Vagina (tissue), 2 donors: ENCODE measurements around the gene PDE11A. TPM values are rescaled to one million over a fixed set of nuclear protein-coding genes. Genes with fewer than 3 reads are reported as not detected.

ENCODE experiments used
- DNase-seq, 2 donors: peaks; one replicate each; pipeline ENCODE4 v3.0.0-alpha.2; 2017; ENCODE audit errors: extremely low spot score in 2 of 2
- H3K27ac ChIP-seq: fragments of 200-600 bp; sonication (generic); one replicate; pipeline ENCODE4 v1.5.1; 2019
- H3K27me3 ChIP-seq: fragments of 200-600 bp; sonication (generic); one replicate; pipeline ENCODE4 v1.5.1; 2019
- H3K36me3 ChIP-seq, 2 donors: fragments of 200-600 bp; sonication (generic); one replicate each; pipeline ENCODE4 v1.5.1; 2017 to 2019
- H3K4me1 ChIP-seq: fragments of 200-600 bp; sonication (generic); one replicate; pipeline ENCODE4 v1.5.1; 2019
- H3K4me3 ChIP-seq, 2 donors: fragments of 200-600 bp; sonication (generic); 1 replicate in 1 of 2; 2 replicates in 1 of 2; pipeline ENCODE4 v1.5.1; 2016 to 2019
- H3K9me3 ChIP-seq: fragments of 200-600 bp; sonication (generic); one replicate; pipeline ENCODE4 v1.5.1; 2019
- CTCF ChIP-seq, 3 experiments: fragments of 450-650 bp in 2 of 3; fragments of 200-600 bp in 1 of 3; sonication (generic) in 1 of 3; IDR thresholded peaks; one replicate each; pipeline ENCODE4 v1.5.1; 2017 to 2019; ENCODE audit warnings: antibody characterized with exemption in 3 of 3, mild to moderate bottlenecking in 2 of 3, moderate library complexity in 2 of 3
- POLR2A ChIP-seq, 2 donors: fragments of 450-650 bp; IDR thresholded peaks; one replicate each; pipeline ENCODE4 v1.6.1; 2017; ENCODE audit warnings: antibody characterized with exemption in 2 of 2, mild to moderate bottlenecking in 2 of 2, moderate library complexity in 2 of 2
- POLR2AphosphoS5 ChIP-seq, 2 donors: sonication (generic); formaldehyde crosslinking; IDR thresholded peaks; one replicate each; pipeline ENCODE4 v1.9.0; 2017; ENCODE audit warnings: antibody characterized with exemption in 2 of 2, mild to moderate bottlenecking in 2 of 2, low read depth in 1 of 2; ENCODE audit not compliant: insufficient read depth in 1 of 2
- intact Hi-C: fragments of 100-400 bp; cut with DNase I; formaldehyde crosslinking; loops from one replicate; pipeline ENCODE4 v1.15.1; 2023
- total RNA-seq: library from RNA; depleted of rRNA; stranded (reverse); fragments of >200 nt; gene quantifications from one replicate; pipeline ENCODE4 v1.2.3, GENCODE V29; 2016

PDE11A gene
- total RNA-seq, 1 donor from 2014 or later: 0.25 TPM

- H3K27ac ChIP-seq: peak overlapping the region; percentile 12
- TF ChIP-seq POLR2AphosphoS5 (IDR thresholded peaks at IDR 0.05; ENCODE audit: insufficient read depth in 1 of 2, low read depth in 1 of 2): peak in 1 of 2 donors; percentile 63
- no peak for TF ChIP-seq POLR2A (IDR thresholded peaks at IDR 0.05)
- H3K4me3 ChIP-seq: no peak overlapping the region
- intact Hi-C loops: loop anchor here (10.0 kb wide), 2 partner anchors 419 to 589 kb away; no protein-coding TSS in a partner anchor
- no peaks in the 10 kb centered on the region for H3K4me1 ChIP-seq
- no peaks in the 10 kb centered on the region for H3K36me3 ChIP-seq
- DNase-seq: no peak
- H3K27me3 ChIP-seq: no peaks in the 10 kb centered on the region
- no peaks in the 10 kb centered on the region for H3K9me3 ChIP-seq
Measured at GRCh38 chr2:177753682-177754491, 318.7 kb downstream of the PDE11A start.

- intact Hi-C loops: no loop called here
- Histone ChIP-seq H3K9me3 (no peaks in the 10 kb centered on the region), H3K27me3 (no peaks in the 10 kb centered on the region), H3K4me1 (no peaks in the 10 kb centered on the region), H3K27ac (no peak overlapping the region), H3K36me3 (no peaks in the 10 kb centered on the region), H3K4me3 (no peak overlapping the region)
- no peak for DNase-seq
- TF ChIP-seq POLR2AphosphoS5 (IDR thresholded peaks at IDR 0.05; ENCODE audit: insufficient read depth in 1 of 2, low read depth in 1 of 2): no peak
- no peak for TF ChIP-seq POLR2A (IDR thresholded peaks at IDR 0.05)
- no peak for TF ChIP-seq CTCF (IDR thresholded peaks at IDR 0.05)
Measured at GRCh38 chr2:177748360-177748759, 324.2 kb downstream of the PDE11A start.

- Histone ChIP-seq H3K27ac (no peak overlapping the region), H3K4me3 (no peak overlapping the region), H3K36me3 (no peaks in the 10 kb centered on the region), H3K27me3 (no peaks in the 10 kb centered on the region), H3K4me1 (no peaks in the 10 kb centered on the region), H3K9me3 (no peaks in the 10 kb centered on the region)
- no peak for DNase-seq
- intact Hi-C loops: no loop called here
- no peak for TF ChIP-seq CTCF (IDR thresholded peaks at IDR 0.05)
- no peak for TF ChIP-seq POLR2A (IDR thresholded peaks at IDR 0.05)
- no peak for TF ChIP-seq POLR2AphosphoS5 (IDR thresholded peaks at IDR 0.05; ENCODE audit: insufficient read depth in 1 of 2, low read depth in 1 of 2)
Measured at GRCh38 chr2:177747384-177747783, 325.2 kb downstream of the PDE11A start.

GRCh38 chr2:177746358-177746757, 326.2 kb downstream of the PDE11A start:
- intact Hi-C loops: no loop called here
- DNase-seq: no peak
- Histone ChIP-seq H3K9me3 (no peaks in the 10 kb centered on the region), H3K27ac (no peak overlapping the region), H3K36me3 (no peaks in the 10 kb centered on the region), H3K4me3 (no peak overlapping the region), H3K27me3 (no peaks in the 10 kb centered on the region), H3K4me1 (no peaks in the 10 kb centered on the region)
- TF ChIP-seq POLR2AphosphoS5 (IDR thresholded peaks at IDR 0.05; ENCODE audit: insufficient read depth in 1 of 2, low read depth in 1 of 2): no peak
- TF ChIP-seq POLR2A (IDR thresholded peaks at IDR 0.05): no peak
- TF ChIP-seq CTCF (IDR thresholded peaks at IDR 0.05): no peak

- H3K4me1 ChIP-seq: no peaks in the 10 kb centered on the region
- no peak for TF ChIP-seq POLR2AphosphoS5 (IDR thresholded peaks at IDR 0.05; ENCODE audit: insufficient read depth in 1 of 2, low read depth in 1 of 2)
- no peak for TF ChIP-seq POLR2A (IDR thresholded peaks at IDR 0.05)
- no peak for TF ChIP-seq CTCF (IDR thresholded peaks at IDR 0.05)
- intact Hi-C loops: no loop called here
- H3K9me3 ChIP-seq: no peaks in the 10 kb centered on the region
- H3K27ac ChIP-seq: no peak overlapping the region
- DNase-seq: no peak
- H3K36me3 ChIP-seq: no peaks in the 10 kb centered on the region
- H3K27me3 ChIP-seq: no peaks in the 10 kb centered on the region
- no peak overlapping the region for H3K4me3 ChIP-seq
Measured at GRCh38 chr2:177745531-177745930, 327.0 kb downstream of the PDE11A start.
